ENCODE measurements around the gene PCDHGB3. TPM values are rescaled to one million over a fixed set of nuclear protein-coding genes. Genes with fewer than 3 reads are reported as not detected.
"Not testable (repeated sequence)": the region's sequence is repeated elsewhere in the genome, so short reads cannot be mapped to it uniquely, and the experiment has no call there.

The PCDHGB3 gene
- total and polyA plus RNA-seq, 5 experiments from 2014 or later, result 0.10 to 0.71 (median 0.38) TPM; not detected in 1

- DNase-seq, POLR2A ChIA-PET, H3K4me1 Mint-ChIP-seq: not testable (repeated sequence)
- ATAC-seq, result peak; percentile 68 to 78
- Mint-ChIP-seq H3K9me3 (peaks cover 14 to 88% (median 50%) of the 10 kb centered on the region in 9 donors), H3K4me3 (peak within 1 kb of the TSS; percentile 14 to 72 (median 42)), H3K27ac (peak within 1 kb of the TSS in 1 of 10 donors; percentile 53), H3K27me3 (peaks cover 46 to 89% (median 78%) of the 10 kb centered on the region in 5 donors), H3K36me3 (peaks cover 23 to 61% (median 36%) of the 10 kb centered on the region in 3 donors)
Measured at GRCh38 chr5:141387557-141388311, 17.7 kb downstream of the PCDHGB3 start, which contains the start of gene PCDHGB4. Gene PCDHGB4 (plus strand): TSS chr5:141387698. CDS start chr5:141387885, 187 bp downstream.

- ATAC-seq, result no peak
- POLR2A ChIA-PET, result no interaction called here
- peaks cover 0 to 2% (median 1%) of the 10 kb centered on the region in 4 donors for H3K4me1 Mint-ChIP-seq
- H3K36me3 Mint-ChIP-seq, result peaks cover 23 to 58% (median 34%) of the 10 kb centered on the region in 3 donors
- H3K4me3 Mint-ChIP-seq, result peak overlapping the region in 2 of 10 donors; percentile 24 to 29
- peaks cover 14 to 88% (median 51%) of the 10 kb centered on the region in 9 donors for H3K9me3 Mint-ChIP-seq
- H3K27me3 Mint-ChIP-seq, result peaks cover 40 to 89% (median 75%) of the 10 kb centered on the region in 5 donors
- H3K27ac Mint-ChIP-seq, result peak overlapping the region in 1 of 10 donors; percentile 53
- no peak for DNase-seq
Measured at GRCh38 chr5:141388661-141389060, 18.6 kb downstream of the PCDHGB3 start.

- no peak overlapping the region for H3K27ac Mint-ChIP-seq
- peak overlapping the region in 3 of 10 donors; percentile 29 to 71 (median 49) for H3K4me3 Mint-ChIP-seq
- DNase-seq (no peak), ATAC-seq (no peak)
- peaks cover 0 to 2% (median 1%) of the 10 kb centered on the region in 4 donors for H3K4me1 Mint-ChIP-seq
- peaks cover 14 to 87% (median 51%) of the 10 kb centered on the region in 9 donors for H3K9me3 Mint-ChIP-seq
- POLR2A ChIA-PET, result no interaction called here
- H3K27me3 Mint-ChIP-seq, result peaks cover 44 to 92% (median 74%) of the 10 kb centered on the region in 5 donors
- H3K36me3 Mint-ChIP-seq, result peaks cover 23 to 57% (median 39%) of the 10 kb centered on the region in 3 donors
Measured at GRCh38 chr5:141389153-141390042, 19.4 kb downstream of the PCDHGB3 start.

GRCh38 chr5:141392429-141393198 is 22.6 kb downstream of the PCDHGB3 start, which contains the start of gene PCDHGA8:
Gene PCDHGA8 (plus strand): TSS chr5:141392633. CDS start chr5:141392814, 181 bp downstream.
- ATAC-seq (no peak), DNase-seq (no peak)
- H3K4me3 Mint-ChIP-seq, result peak within 1 kb of the TSS in 1 of 10 donors; percentile 52
- H3K4me1 Mint-ChIP-seq, result peaks cover 0 to 2% (median 0%) of the 10 kb centered on the region in 4 donors
- POLR2A ChIA-PET, result interaction anchor here (0.6 kb wide), 1 partner anchor 497 kb away, joined by 5 read pairs; no protein-coding TSS in a partner anchor
- H3K27me3 Mint-ChIP-seq, result peaks cover 41 to 87% (median 68%) of the 10 kb centered on the region in 5 donors
- peaks cover 21 to 51% (median 35%) of the 10 kb centered on the region in 3 donors for H3K36me3 Mint-ChIP-seq
- peaks cover 0 to 83% (median 38%) of the 10 kb centered on the region in 9 donors for H3K9me3 Mint-ChIP-seq
- H3K27ac Mint-ChIP-seq, result peak within 1 kb of the TSS in 1 of 10 donors; percentile 67

- no peak overlapping the region for H3K4me3 Mint-ChIP-seq
- POLR2A ChIA-PET, result interaction anchor here (0.6 kb wide), 1 partner anchor 496 kb away, joined by 5 read pairs; no protein-coding TSS in a partner anchor
- H3K27ac Mint-ChIP-seq, result no peak overlapping the region
- ATAC-seq (no peak), DNase-seq (no peak)
- H3K9me3 Mint-ChIP-seq, result peaks cover 0 to 80% (median 38%) of the 10 kb centered on the region in 9 donors
- H3K4me1 Mint-ChIP-seq, result peaks cover 0 to 2% (median 0%) of the 10 kb centered on the region in 4 donors
- peaks cover 39 to 84% (median 66%) of the 10 kb centered on the region in 5 donors for H3K27me3 Mint-ChIP-seq
- H3K36me3 Mint-ChIP-seq, result peaks cover 20 to 50% (median 35%) of the 10 kb centered on the region in 3 donors
Measured at GRCh38 chr5:141393267-141393666, 23.2 kb downstream of the PCDHGB3 start.

- DNase-seq, H3K4me1 Mint-ChIP-seq, H3K4me3 Mint-ChIP-seq, ATAC-seq, POLR2A ChIA-PET: not testable (repeated sequence)
- H3K9me3 Mint-ChIP-seq, result peaks cover 0 to 77% (median 37%) of the 10 kb centered on the region in 9 donors
- H3K36me3 Mint-ChIP-seq, result peaks cover 19 to 49% (median 37%) of the 10 kb centered on the region in 3 donors
- peaks cover 40 to 83% (median 67%) of the 10 kb centered on the region in 5 donors for H3K27me3 Mint-ChIP-seq
- peak overlapping the region in 1 of 10 donors; percentile 24 for H3K27ac Mint-ChIP-seq
Measured at GRCh38 chr5:141394401-141395187, 24.6 kb downstream of the PCDHGB3 start.

GRCh38 chr5:141397756-141398551 is 27.9 kb downstream of the PCDHGB3 start, which contains the start of gene PCDHGB5:
Gene PCDHGB5 (plus strand): TSS chr5:141397947. CDS start chr5:141398128, 181 bp downstream.
- Mint-ChIP-seq H3K27ac (peak within 1 kb of the TSS in 1 of 10 donors; percentile 79), H3K27me3 (peaks cover 38 to 80% (median 58%) of the 10 kb centered on the region in 5 donors), H3K36me3 (peaks cover 19 to 49% (median 29%) of the 10 kb centered on the region in 3 donors), H3K9me3 (peaks cover 0 to 71% (median 31%) of the 10 kb centered on the region in 9 donors), H3K4me3 (peak within 1 kb of the TSS; percentile 38 to 67 (median 57))
- POLR2A ChIA-PET, H3K4me1 Mint-ChIP-seq: not testable (repeated sequence)
- ATAC-seq (peak; percentile 84 to 85), DNase-seq (peak in 4 of 10 donors; percentile 18 to 50 (median 34))

GRCh38 chr5:141398608-141399007 is 28.6 kb downstream of the PCDHGB3 start:
- POLR2A ChIA-PET, result no interaction called here
- no peak for DNase-seq
- no peak overlapping the region for H3K4me3 Mint-ChIP-seq
- no peaks in the 10 kb centered on the region for H3K4me1 Mint-ChIP-seq
- peaks cover 18 to 48% (median 26%) of the 10 kb centered on the region in 3 donors for H3K36me3 Mint-ChIP-seq
- peaks cover 0 to 71% (median 29%) of the 10 kb centered on the region in 9 donors for H3K9me3 Mint-ChIP-seq
- peaks cover 40 to 80% (median 61%) of the 10 kb centered on the region in 5 donors for H3K27me3 Mint-ChIP-seq
- ATAC-seq, result no peak
- H3K27ac Mint-ChIP-seq, result peak overlapping the region in 1 of 10 donors; percentile 79

GRCh38 chr5:141399555-141400258 is 29.7 kb downstream of the PCDHGB3 start:
- Mint-ChIP-seq H3K27ac (peak overlapping the region in 2 of 10 donors; percentile 21 to 33), H3K27me3 (peaks cover 42 to 80% (median 63%) of the 10 kb centered on the region in 5 donors), H3K4me1 (no peaks in the 10 kb centered on the region), H3K4me3 (peak overlapping the region in 3 of 10 donors; percentile 7 to 36 (median 17)), H3K36me3 (peaks cover 14 to 50% (median 29%) of the 10 kb centered on the region in 3 donors), H3K9me3 (peaks cover 0 to 72% (median 26%) of the 10 kb centered on the region in 9 donors)
- ATAC-seq (no peak), DNase-seq (no peak)
- POLR2A ChIA-PET, result no interaction called here

All from naive thymus-derived CD8-positive, alpha-beta T cell (primary cell).